HG03575 (cell line): Measurements from ENCODE around the gene SCP2.

Experiments
- ATAC-seq: cut with Tn5 transposase; IDR thresholded peaks from one replicate; pipeline ENCODE4 v1.9.1; 2021; ENCODE audit not compliant: unreplicated experiment, insufficient number of reproducible peaks, low FRiP score; ENCODE audit errors: extremely low read depth

The SCP2 gene

GRCh38 chr1:53061123-53061858 is 134.2 kb downstream of the SCP2 start:
- ATAC-seq, result no peak

GRCh38 chr1:53061859-53062707 is 135.0 kb downstream of the SCP2 start, which contains the start of gene PODN:
PODN (plus strand) TSS chr1:53062213; CDS start chr1:53069856, 7,643 bp downstream.
- no peak for ATAC-seq

GRCh38 chr1:53062708-53063591 is 135.9 kb downstream of the SCP2 start:
- no peak for ATAC-seq

GRCh38 chr1:53063744-53064515 is 136.9 kb downstream of the SCP2 start:
- no peak for ATAC-seq

GRCh38 chr1:53065391-53065790 is 138.3 kb downstream of the SCP2 start:
- ATAC-seq, result no peak

- ATAC-seq, result no peak
These were observed 139.4 kb downstream of the SCP2 start for GRCh38 chr1:53066488-53066887.

- no peak for ATAC-seq
These were observed 140.0 kb downstream of the SCP2 start for GRCh38 chr1:53066891-53067738.

GRCh38 chr1:53067886-53068285 is 140.8 kb downstream of the SCP2 start:
- ATAC-seq, result no peak

- no peak for ATAC-seq
These were observed 141.4 kb downstream of the SCP2 start for GRCh38 chr1:53068314-53069099.

GRCh38 chr1:53069265-53069662 is 142.2 kb downstream of the SCP2 start:
- no peak for ATAC-seq

GRCh38 chr1:53069663-53070327 is 142.7 kb downstream of the SCP2 start:
- no peak for ATAC-seq

GRCh38 chr1:53070621-53071020 is 143.5 kb downstream of the SCP2 start:
- no peak for ATAC-seq

GRCh38 chr1:53071167-53071865 is 144.2 kb downstream of the SCP2 start:
- ATAC-seq, result no peak

GRCh38 chr1:53071915-53072314 is 144.8 kb downstream of the SCP2 start:
- no peak for ATAC-seq

- ATAC-seq, result no peak
These were observed 146.2 kb downstream of the SCP2 start for GRCh38 chr1:53073287-53073686.

GRCh38 chr1:53073868-53074311 is 146.8 kb downstream of the SCP2 start:
- ATAC-seq, result no peak
